Esophagus mucosa (tissue), 1 donor: Measurements from ENCODE around the gene DDX59. TPM values are rescaled to one million over a fixed set of nuclear protein-coding genes. Genes with fewer than 3 reads are reported as not detected.

Experiments used
- ATAC-seq: fragments of 200-7000 bp; cut with Tn5 transposase; one replicate; pipeline ENCODE4 v1.9.1; 2020
- total RNA-seq: library from RNA; stranded (reverse); gene quantifications from one replicate; pipeline ENCODE4 v1.2.4, GENCODE V29; 2023
- donor health status: DM: yes; HTN: yes; CAD: no.

DDX59 gene
- total RNA-seq, 1 donor from 2014 or later, result 13.8 TPM

GRCh38 chr1:200628223-200628881 lies 41.4 kb downstream of the DDX59 start:
- ATAC-seq, result peak; percentile 4

- ATAC-seq, result no peak
These were observed 42.0 kb downstream of the DDX59 start for GRCh38 chr1:200627575-200628222.

- ATAC-seq, result no peak
These were observed 42.7 kb downstream of the DDX59 start for GRCh38 chr1:200626853-200627534.

GRCh38 chr1:200625381-200625824 lies 44.3 kb downstream of the DDX59 start:
- ATAC-seq, result no peak

- peak; percentile 55 for ATAC-seq
These were observed 44.9 kb downstream of the DDX59 start for GRCh38 chr1:200624679-200625335.

GRCh38 chr1:200620273-200621131 lies 49.2 kb downstream of the DDX59 start, which contains the start of gene KIF14:
Gene KIF14 (minus strand): TSS chr1:200620751. CDS start chr1:200618723, 2,028 bp downstream.
- ATAC-seq, result peak; percentile 98

GRCh38 chr1:200619894-200620272 lies 49.8 kb downstream of the DDX59 start:
- ATAC-seq, result no peak

- no peak for ATAC-seq
These were observed 58.9 kb downstream of the DDX59 start for GRCh38 chr1:200610846-200611245.

GRCh38 chr1:200602632-200603031 lies 67.1 kb downstream of the DDX59 start:
- no peak for ATAC-seq

Other genes starting within 250 kb of the DDX59 start
- 3.1 TPM for gene KIF14, start 49.2 kb downstream of the DDX59 start, total RNA-seq
- 14.7 TPM for gene CAMSAP2, start 69.0 kb upstream of the DDX59 start, total RNA-seq
- gene GPR25, start 203.1 kb upstream of the DDX59 start, total RNA-seq, result 0.32 TPM
- 54.8 TPM for gene INAVA, start 225.0 kb upstream of the DDX59 start, total RNA-seq